ENCODE measurements around the gene PTPRE.
"Not testable (repeated sequence)": the region's sequence is repeated elsewhere in the genome, so short reads cannot be mapped to it uniquely, and the experiment has no call there.

PTPRE gene

DNA sequence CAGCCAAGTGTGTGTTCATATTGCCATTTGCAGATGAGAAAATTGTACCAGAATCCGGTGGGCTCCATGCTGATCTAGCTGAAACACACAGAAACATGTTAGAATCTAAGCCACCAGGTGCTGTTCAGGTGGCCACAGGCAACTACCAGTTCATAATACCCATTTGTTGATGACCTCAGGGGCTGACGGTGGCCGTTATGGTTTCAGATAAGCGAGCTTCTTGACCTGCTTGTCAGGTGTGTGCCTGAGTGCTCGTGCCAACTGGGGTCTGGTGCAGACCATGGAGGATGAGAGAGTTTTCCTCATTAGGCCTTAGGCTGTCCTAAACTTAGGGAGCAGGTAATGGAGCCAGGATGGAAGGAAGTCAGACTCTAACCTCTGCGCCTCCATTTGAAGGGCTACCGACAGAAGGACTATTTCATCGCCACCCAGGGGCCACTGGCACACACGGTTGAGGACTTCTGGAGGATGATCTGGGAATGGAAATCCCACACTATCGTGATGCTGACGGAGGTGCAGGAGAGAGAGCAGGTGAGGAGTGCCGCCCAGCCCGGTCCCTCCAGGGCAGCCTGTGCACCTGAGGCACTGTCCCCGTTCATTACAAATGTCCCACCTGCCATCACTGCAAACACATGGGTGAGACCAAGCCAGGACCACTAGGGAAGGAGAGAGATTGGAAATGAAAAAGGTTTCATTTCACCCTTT is 166.2 kb downstream of the PTPRE start:
- no peak for DNase-seq (ENCODE audit: low spot score)

GRCh38 chr10:128073890-128074289 is 167.0 kb downstream of the PTPRE start:
- DNase-seq (ENCODE audit: low spot score): no peak

- no peak for DNase-seq (ENCODE audit: low spot score)
These were observed 167.7 kb downstream of the PTPRE start for GRCh38 chr10:128074589-128074988.

- no peak for DNase-seq (ENCODE audit: low spot score)
These were observed 170.4 kb downstream of the PTPRE start for GRCh38 chr10:128077155-128077875.

- DNase-seq (ENCODE audit: low spot score): peak; percentile 87
These were observed 171.4 kb downstream of the PTPRE start for GRCh38 chr10:128078136-128078969.

DNA sequence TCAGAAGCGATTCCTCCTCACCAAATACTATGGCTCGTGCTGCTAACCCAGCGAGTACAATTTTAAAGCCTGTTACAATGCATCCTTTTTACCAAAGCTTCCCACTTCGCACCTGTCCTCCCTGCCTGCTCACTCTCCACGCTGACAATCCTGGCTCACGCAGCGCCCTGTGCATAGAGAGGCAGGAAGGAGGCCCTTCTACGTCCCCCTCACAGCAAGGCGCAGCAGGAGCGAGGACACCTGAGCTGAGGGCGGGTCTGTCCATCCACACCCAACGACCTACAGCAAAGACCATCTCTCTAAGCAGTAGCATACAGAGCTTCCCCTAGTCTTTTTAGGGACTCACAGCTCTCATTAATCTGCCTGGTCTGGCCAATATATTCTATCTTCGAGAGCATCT is 173.3 kb downstream of the PTPRE start:
- DNase-seq (ENCODE audit: low spot score): no peak

GRCh38 chr10:128080641-128081040 is 173.7 kb downstream of the PTPRE start:
- DNase-seq (ENCODE audit: low spot score): no peak

DNA sequence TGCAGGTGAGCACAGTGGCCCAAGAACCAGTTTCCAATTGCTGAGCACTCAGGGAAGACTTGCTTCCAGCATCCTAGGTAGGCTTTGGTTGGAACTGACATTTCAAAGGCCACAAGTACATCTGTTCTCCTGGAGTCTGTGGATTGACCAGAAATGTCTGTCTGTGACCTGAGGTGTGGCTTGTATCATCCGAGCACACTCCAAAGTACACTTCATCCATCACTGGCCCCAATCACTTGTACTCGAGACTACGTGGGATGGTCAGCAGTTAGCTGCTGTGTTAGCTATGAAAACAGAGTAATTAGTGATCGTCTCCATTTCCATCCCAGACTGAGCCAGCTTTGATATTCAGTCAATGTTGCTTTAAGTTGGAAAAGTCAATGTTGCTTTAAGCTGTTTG is 174.3 kb downstream of the PTPRE start:
- DNase-seq (ENCODE audit: low spot score): no peak

DNA sequence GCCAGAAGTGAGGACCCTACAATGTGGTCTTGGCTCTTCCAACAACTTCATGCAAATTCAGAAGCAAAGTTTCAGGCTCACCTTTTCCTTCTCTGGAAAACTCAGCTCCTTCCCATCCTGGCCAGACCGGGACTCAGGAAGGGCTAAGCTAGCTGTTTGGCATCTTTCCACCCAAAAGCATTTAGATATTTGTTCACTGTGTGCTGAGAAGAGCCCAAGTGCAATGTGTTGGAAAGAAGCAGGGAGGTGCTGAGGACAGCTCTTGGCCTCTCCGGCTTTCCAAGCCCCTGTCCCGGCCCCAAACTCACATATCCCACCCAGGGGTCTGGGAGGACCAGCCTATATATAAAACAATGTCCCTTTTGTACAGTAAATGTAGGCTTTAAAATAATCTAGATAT is 174.8 kb downstream of the PTPRE start:
- DNase-seq (ENCODE audit: low spot score): no peak

GRCh38 chr10:128083191-128083895 is 176.4 kb downstream of the PTPRE start:
- no peak for DNase-seq (ENCODE audit: low spot score)

- DNase-seq (ENCODE audit: low spot score): no peak
These were observed 177.5 kb downstream of the PTPRE start for GRCh38 chr10:128084364-128084763.

DNA sequence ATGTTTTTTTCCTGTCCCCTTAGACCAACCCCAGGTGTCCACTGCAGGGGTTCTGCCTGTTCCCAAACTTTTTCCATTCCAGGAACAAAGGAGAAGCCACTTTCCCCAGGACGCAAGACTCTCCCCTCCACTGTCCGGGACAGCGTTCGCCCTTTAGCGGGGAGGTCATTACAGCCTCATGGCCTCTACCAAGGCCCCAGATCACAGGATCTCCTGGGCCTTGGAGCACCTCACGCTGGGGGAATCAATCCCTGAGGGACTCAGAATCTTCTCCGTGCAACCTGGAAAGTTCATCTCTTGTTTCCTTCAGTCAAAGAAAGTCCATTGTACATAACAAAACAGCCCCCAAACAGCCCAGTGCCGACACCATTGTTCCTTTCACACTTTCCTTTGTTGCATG is 178.1 kb downstream of the PTPRE start:
- no peak for DNase-seq (ENCODE audit: low spot score)

GRCh38 chr10:128086003-128086863 is 179.3 kb downstream of the PTPRE start:
- DNase-seq (ENCODE audit: low spot score): no peak

DNA sequence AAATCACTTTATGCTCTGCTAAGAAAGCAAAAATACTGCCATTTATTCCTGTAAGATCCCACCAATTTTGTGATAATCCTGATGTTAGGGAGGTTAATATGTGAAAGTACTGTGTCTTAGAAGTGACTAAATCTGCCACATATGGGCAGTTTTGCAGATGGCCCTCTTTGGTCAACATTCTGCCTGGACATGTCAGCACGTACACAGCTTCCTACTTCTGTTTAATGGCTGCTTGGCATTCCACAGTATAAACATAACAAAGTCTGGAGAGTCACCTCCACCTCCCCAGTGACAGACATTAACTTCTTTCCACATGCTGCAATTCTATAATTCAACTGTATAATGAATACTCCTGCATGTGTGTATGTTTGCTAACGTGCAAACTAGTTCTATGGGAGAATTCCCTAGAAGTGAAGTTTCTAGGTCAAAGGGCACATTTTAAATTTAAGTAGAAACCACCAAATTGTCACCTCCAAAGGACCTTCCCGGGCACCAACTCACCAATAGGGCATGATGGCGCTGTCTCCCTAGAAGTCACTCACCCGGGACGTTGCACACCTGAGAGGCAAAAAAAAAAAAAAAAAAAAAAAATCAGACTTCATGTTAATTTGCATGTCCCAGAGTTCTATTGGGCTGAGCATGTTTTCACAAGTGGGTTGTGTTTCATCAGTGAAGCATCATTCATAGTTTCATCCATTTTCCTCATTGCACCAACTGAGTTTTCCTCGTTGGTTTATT is 180.4 kb downstream of the PTPRE start:
- no peak for DNase-seq (ENCODE audit: low spot score)

DNA sequence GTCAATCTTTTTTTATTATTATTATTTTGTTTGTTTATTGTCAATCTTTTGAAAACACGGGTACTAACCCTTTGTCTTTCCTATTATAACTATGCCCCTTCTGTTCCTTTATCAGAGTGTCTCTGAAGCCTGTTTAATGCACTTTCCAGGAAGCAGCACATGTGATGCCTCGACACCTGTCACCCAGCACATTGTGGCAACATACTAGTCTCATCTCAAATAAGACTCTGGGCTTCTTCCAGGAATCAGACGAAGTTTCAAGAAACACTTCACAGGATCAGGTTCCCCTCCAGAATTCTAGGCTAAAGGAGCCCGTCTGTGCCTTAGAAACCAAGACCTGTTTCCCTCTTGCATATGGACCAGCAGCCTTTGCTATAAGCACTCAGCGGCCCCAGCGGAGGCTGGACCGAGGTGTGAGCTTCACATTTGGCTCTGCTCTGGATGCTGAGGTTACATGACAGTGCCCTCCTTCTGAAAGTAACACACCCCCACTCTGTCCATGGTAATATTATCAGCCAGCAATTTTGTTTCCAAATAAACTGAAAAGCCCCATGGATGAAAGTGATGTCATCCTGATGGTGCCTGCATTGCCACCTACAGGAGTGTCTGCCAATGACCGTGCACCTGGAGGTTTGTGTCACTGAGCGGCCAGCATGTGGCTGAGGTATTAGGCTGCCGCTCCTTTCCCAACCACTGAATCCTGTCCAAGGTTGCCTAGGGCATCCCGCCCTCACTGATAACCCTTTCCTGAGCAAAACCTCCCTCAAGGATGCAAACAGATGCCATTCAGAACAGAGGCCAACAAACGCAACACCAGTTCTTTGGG is 181.2 kb downstream of the PTPRE start:
- DNase-seq (ENCODE audit: low spot score): no peak

- DNase-seq (ENCODE audit: low spot score): no peak
These were observed 184.8 kb downstream of the PTPRE start for GRCh38 chr10:128091636-128092210.

DNA sequence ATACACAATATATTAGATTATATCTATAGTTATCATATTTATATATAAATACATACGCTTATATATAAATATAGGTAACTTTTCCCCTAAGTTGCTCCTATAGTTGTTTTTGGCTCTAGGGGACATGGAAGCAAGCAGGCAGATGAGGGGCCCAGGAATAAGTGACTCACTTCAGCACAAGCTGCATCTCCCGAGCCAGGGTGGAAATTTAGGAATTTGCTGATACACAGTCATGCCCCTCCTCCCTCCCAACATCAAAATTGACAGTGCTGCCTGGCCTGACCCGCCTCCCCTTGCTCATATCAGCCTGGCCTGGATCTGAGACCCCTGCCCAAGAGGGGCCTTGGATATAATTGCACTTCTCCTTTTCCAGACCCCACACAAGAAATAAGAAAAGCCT is 185.6 kb downstream of the PTPRE start:
- DNase-seq (ENCODE audit: low spot score): no peak

GRCh38 chr10:128094596-128094995 is 187.7 kb downstream of the PTPRE start:
- DNase-seq (ENCODE audit: low spot score): not testable (repeated sequence)

- no peak for DNase-seq (ENCODE audit: low spot score)
These were observed 188.3 kb downstream of the PTPRE start for GRCh38 chr10:128095027-128095752.
